HL-60 (cell line): ENCODE results near the gene PLEKHB1.

ENCODE experiments used
- DNase-seq, 2 experiments: peaks; one replicate each; pipeline ENCODE4 v3.0.0-alpha.2; 2010 to 2020; ENCODE audit warnings: low read depth in 1 of 2, low spot score in 1 of 2
- H3K27ac ChIP-seq: fragments of 250-450 bp; sonication (Bioruptor Pico); replicated peaks from 2 replicates; pipeline ENCODE4 v1.5.1; 2020; ENCODE audit warnings: mild to moderate bottlenecking, moderate library complexity
- H3K27me3 ChIP-seq: fragments of 250-450 bp; sonication (Bioruptor Pico); 2 replicates; pipeline ENCODE4 v1.5.1; 2021; ENCODE audit warnings: mild to moderate bottlenecking, moderate library complexity; ENCODE audit not compliant: insufficient read depth, poor library complexity, severe bottlenecking
- H3K4me3 ChIP-seq: replicated peaks from 2 replicates; pipeline ENCODE4 v1.5.1; 2011; ENCODE audit warnings: mild to moderate bottlenecking, control low read depth, low read length; ENCODE audit not compliant: insufficient read depth
- CTCF ChIP-seq: IDR thresholded peaks from one replicate; pipeline ENCODE4 v1.5.1; 2011; ENCODE audit warnings: low read length, control low read depth, inconsistent platforms; ENCODE audit not compliant: insufficient read depth
- GABPA ChIP-seq: IDR thresholded peaks from 2 replicates; pipeline ENCODE4 v1.6.1; 2012; ENCODE audit warnings: low read depth
- POLR2AphosphoS5 ChIP-seq: IDR thresholded peaks from 2 replicates; pipeline ENCODE4 v1.6.1; 2012; ENCODE audit warnings: low read depth
- REST ChIP-seq: IDR thresholded peaks from 2 replicates; pipeline ENCODE4 v1.6.1; 2012; ENCODE audit warnings: low read depth; ENCODE audit not compliant: insufficient replicate concordance
- SPI1 ChIP-seq: IDR thresholded peaks from 2 replicates; pipeline ENCODE4 v1.6.1; 2012; ENCODE audit warnings: low read depth, mild to moderate bottlenecking, borderline replicate concordance

Gene PLEKHB1

GRCh38 chr11:73623686-73624085 lies 22.7 kb upstream of the PLEKHB1 start:
- DNase-seq = peak in 1 of 2 experiments; percentile 73
- H3K27me3 ChIP-seq = no peaks in the 10 kb centered on the region
- H3K4me3 ChIP-seq = no peak overlapping the region
- no peak overlapping the region for H3K27ac ChIP-seq
- peak; percentile 35; the same call in 1 of the 2 replicates for TF ChIP-seq SPI1
- no peak for TF ChIP-seq GABPA
- no peak for TF ChIP-seq CTCF
- no peak for TF ChIP-seq POLR2AphosphoS5
- no peak for TF ChIP-seq REST

GRCh38 chr11:73625696-73626318 lies 20.6 kb upstream of the PLEKHB1 start:
- TF ChIP-seq REST = no peak
- TF ChIP-seq CTCF = peak; percentile 89
- no peak overlapping the region for H3K27ac ChIP-seq

GRCh38 chr11:73629907-73630306 lies 16.5 kb upstream of the PLEKHB1 start:
- TF ChIP-seq CTCF (no peak), REST (no peak), POLR2AphosphoS5 (no peak), SPI1 (no peak), GABPA (no peak)
- Histone ChIP-seq H3K27ac (no peak overlapping the region), H3K4me3 (no peak overlapping the region), H3K27me3 (no peaks in the 10 kb centered on the region)
- peak in 1 of 2 experiments; percentile 6 for DNase-seq

More at GRCh38 chr11:73625696-73626318, 20.6 kb upstream of the PLEKHB1 start:
- peak; percentile 16 to 75 for DNase-seq
- H3K27me3 ChIP-seq = no peaks in the 10 kb centered on the region
- no peak overlapping the region for H3K4me3 ChIP-seq
